GM12878 (cell line): ENCODE measurements around the gene SKIDA1. TPM values are rescaled to one million over a fixed set of nuclear protein-coding genes. Genes with fewer than 3 reads are reported as not detected.
A peak's percentile ranks its signal among the peaks of the same experiment; 100 is the strongest.

Experiments
- ETV6 ChIP-seq, 2 experiments: fragments of 450-650 bp in 1 of 2; IDR thresholded peaks in 1 of 2; conservative IDR thresholded peaks in 1 of 2; 2 replicates each; pipeline ENCODE4 v1.6.1; 2014; ENCODE audit warnings: antibody characterized with exemption in 1 of 2, borderline replicate concordance in 1 of 2, low read depth in 1 of 2, mild to moderate bottlenecking in 1 of 2, moderate library complexity in 1 of 2
- IKZF1 ChIP-seq: fragments of 450-650 bp; conservative IDR thresholded peaks from 2 replicates; pipeline ENCODE4 v1.6.1; 2017; ENCODE audit warnings: antibody characterized with exemption, mild to moderate bottlenecking
- JUNB ChIP-seq: IDR thresholded peaks from 2 replicates; pipeline ENCODE4 v1.6.1; 2016; ENCODE audit warnings: antibody characterized with exemption, mild to moderate bottlenecking
- MEF2A ChIP-seq: IDR thresholded peaks from 2 replicates; pipeline ENCODE4 v1.6.1; 2011; ENCODE audit warnings: low read depth, mild to moderate bottlenecking, low read length, moderate library complexity; ENCODE audit not compliant: insufficient read depth
- NR2C2 ChIP-seq: IDR thresholded peaks from 2 replicates; pipeline ENCODE4 v1.6.1; 2011; ENCODE audit warnings: borderline replicate concordance, low read depth; ENCODE audit not compliant: control insufficient read depth, insufficient read length
- POLR2AphosphoS2 ChIP-seq: IDR thresholded peaks from 2 replicates; pipeline ENCODE4 v1.6.1; 2011; ENCODE audit warnings: low read depth, mild to moderate bottlenecking, low read length, improper control_type of control experiment, moderate library complexity
- RELA ChIP-seq: fragments of 450-650 bp; IDR thresholded peaks from 2 replicates; pipeline ENCODE4 v1.8.0; 2014; ENCODE audit warnings: borderline replicate concordance; ENCODE audit not compliant: partially characterized antibody
- RFX5 ChIP-seq: IDR thresholded peaks from 2 replicates; pipeline ENCODE4 v1.6.1; 2011; ENCODE audit warnings: low read depth, low read length, improper control_type of control experiment
- RUNX3 ChIP-seq: IDR thresholded peaks from 2 replicates; pipeline ENCODE4 v1.6.1; 2012; ENCODE audit warnings: low read length, inconsistent platforms
- SMARCA5 ChIP-seq: fragments of 450-650 bp; IDR thresholded peaks from 2 replicates; pipeline ENCODE4 v1.6.1; 2017; ENCODE audit warnings: mild to moderate bottlenecking
- TCF7 ChIP-seq: IDR thresholded peaks from 2 replicates; pipeline ENCODE4 v1.6.1; 2014; ENCODE audit warnings: antibody characterized with exemption, borderline replicate concordance
- ZNF217 ChIP-seq: fragments of 450-650 bp; IDR thresholded peaks from 2 replicates; pipeline ENCODE4 v1.6.1; 2017; ENCODE audit warnings: antibody characterized with exemption, mild to moderate bottlenecking
- ZNF384 ChIP-seq: IDR thresholded peaks from 2 replicates; pipeline ENCODE4 v1.6.1; 2012; ENCODE audit warnings: low read depth, mild to moderate bottlenecking, low read length, improper control_type of control experiment, borderline replicate concordance
- ZNF592 ChIP-seq: fragments of 450-650 bp; IDR thresholded peaks from 2 replicates; pipeline ENCODE4 v1.6.1; 2017; ENCODE audit warnings: mild to moderate bottlenecking, moderate library complexity
- polyA plus RNA-seq, 11 experiments: library from polyadenylated mRNA; depleted of rRNA in 4 of 11; unstranded in 6 of 11; stranded (reverse) in 5 of 11; fragments of >200 nt; fragmentation: Nextera tagmentation in 4 of 11; fragmentation: Illumina TruSeq in 1 of 11; extraction: Ambion mirVana in 4 of 11; extraction: Trizol in 1 of 11; gene quantifications; 1 replicate in 1 of 11; 2 replicates in 10 of 11; pipeline versions ENCODE4 v1.2.1 to v1.2.3, GENCODE V29; 2011 to 2016; ENCODE audit warnings: inconsistent platforms in 2 of 11, missing spikeins in 2 of 11, low read depth in 1 of 11
- total RNA-seq, 4 experiments: library from RNA; depleted of rRNA in 3 of 4; stranded (reverse); fragments of >200 nt in 3 of 4; fragmentation: Illumina TruSeq in 1 of 4; extraction: Trizol in 1 of 4; gene quantifications; 2 replicates each; pipeline versions ENCODE4 v1.2.1 to v1.2.3, GENCODE V29; 2013 to 2021
- TF ChIP-seq, protein P1 (sequence below): IDR thresholded peaks from 2 replicates; pipeline ENCODE4 v1.6.1; 2012; ENCODE audit warnings: improper control_type of control experiment, low read depth, low read length; ENCODE audit not compliant: insufficient replicate concordance
- TF ChIP-seq, protein P2 (sequence below): fragments of 450-650 bp; formaldehyde crosslinking; IDR thresholded peaks from 2 replicates; pipeline ENCODE4 v1.4.0; 2020; ENCODE audit warnings: mild to moderate bottlenecking, moderate library complexity

Gene SKIDA1
- total and polyA plus RNA-seq, 10 of the 15 experiments (the other 5 are each of a cell fraction or from before 2014, with no cell fraction given): 0.05 to 0.90 (median 0.28) TPM

- TF ChIP-seq, protein P1, sequence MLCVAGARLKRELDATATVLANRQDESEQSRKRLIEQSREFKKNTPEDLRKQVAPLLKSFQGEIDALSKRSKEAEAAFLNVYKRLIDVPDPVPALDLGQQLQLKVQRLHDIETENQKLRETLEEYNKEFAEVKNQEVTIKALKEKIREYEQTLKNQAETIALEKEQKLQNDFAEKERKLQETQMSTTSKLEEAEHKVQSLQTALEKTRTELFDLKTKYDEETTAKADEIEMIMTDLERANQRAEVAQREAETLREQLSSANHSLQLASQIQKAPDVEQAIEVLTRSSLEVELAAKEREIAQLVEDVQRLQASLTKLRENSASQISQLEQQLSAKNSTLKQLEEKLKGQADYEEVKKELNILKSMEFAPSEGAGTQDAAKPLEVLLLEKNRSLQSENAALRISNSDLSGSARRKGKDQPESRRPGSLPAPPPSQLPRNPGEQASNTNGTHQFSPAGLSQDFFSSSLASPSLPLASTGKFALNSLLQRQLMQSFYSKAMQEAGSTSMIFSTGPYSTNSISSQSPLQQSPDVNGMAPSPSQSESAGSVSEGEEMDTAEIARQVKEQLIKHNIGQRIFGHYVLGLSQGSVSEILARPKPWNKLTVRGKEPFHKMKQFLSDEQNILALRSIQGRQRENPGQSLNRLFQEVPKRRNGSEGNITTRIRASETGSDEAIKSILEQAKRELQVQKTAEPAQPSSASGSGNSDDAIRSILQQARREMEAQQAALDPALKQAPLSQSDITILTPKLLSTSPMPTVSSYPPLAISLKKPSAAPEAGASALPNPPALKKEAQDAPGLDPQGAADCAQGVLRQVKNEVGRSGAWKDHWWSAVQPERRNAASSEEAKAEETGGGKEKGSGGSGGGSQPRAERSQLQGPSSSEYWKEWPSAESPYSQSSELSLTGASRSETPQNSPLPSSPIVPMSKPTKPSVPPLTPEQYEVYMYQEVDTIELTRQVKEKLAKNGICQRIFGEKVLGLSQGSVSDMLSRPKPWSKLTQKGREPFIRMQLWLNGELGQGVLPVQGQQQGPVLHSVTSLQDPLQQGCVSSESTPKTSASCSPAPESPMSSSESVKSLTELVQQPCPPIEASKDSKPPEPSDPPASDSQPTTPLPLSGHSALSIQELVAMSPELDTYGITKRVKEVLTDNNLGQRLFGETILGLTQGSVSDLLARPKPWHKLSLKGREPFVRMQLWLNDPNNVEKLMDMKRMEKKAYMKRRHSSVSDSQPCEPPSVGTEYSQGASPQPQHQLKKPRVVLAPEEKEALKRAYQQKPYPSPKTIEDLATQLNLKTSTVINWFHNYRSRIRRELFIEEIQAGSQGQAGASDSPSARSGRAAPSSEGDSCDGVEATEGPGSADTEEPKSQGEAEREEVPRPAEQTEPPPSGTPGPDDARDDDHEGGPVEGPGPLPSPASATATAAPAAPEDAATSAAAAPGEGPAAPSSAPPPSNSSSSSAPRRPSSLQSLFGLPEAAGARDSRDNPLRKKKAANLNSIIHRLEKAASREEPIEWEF: no peak
- TF ChIP-seq IKZF1 (peak; percentile 52), SMARCA5 (peak; percentile 98), ZNF217 (peak; percentile 48; the same call in 1 of the 2 replicates), MEF2A (no peak), RUNX3 (peak; percentile 68), POLR2AphosphoS2 (no peak), NR2C2 (no peak), ETV6 (conservative IDR thresholded peaks at IDR 0.05 in 1 of 2, IDR thresholded peaks at IDR 0.05 in 1 of 2; ENCODE audit: borderline replicate concordance in 1 of 2, low read depth in 1 of 2) (no peak; a peak in 1 of 4 replicates), ZNF384 (no peak), ZNF592 (peak; percentile 84; the same call in 1 of the 2 replicates), JUNB (no peak), RELA (peak; percentile 55), RFX5 (no peak), TCF7 (no peak)
- TF ChIP-seq, protein P2, sequence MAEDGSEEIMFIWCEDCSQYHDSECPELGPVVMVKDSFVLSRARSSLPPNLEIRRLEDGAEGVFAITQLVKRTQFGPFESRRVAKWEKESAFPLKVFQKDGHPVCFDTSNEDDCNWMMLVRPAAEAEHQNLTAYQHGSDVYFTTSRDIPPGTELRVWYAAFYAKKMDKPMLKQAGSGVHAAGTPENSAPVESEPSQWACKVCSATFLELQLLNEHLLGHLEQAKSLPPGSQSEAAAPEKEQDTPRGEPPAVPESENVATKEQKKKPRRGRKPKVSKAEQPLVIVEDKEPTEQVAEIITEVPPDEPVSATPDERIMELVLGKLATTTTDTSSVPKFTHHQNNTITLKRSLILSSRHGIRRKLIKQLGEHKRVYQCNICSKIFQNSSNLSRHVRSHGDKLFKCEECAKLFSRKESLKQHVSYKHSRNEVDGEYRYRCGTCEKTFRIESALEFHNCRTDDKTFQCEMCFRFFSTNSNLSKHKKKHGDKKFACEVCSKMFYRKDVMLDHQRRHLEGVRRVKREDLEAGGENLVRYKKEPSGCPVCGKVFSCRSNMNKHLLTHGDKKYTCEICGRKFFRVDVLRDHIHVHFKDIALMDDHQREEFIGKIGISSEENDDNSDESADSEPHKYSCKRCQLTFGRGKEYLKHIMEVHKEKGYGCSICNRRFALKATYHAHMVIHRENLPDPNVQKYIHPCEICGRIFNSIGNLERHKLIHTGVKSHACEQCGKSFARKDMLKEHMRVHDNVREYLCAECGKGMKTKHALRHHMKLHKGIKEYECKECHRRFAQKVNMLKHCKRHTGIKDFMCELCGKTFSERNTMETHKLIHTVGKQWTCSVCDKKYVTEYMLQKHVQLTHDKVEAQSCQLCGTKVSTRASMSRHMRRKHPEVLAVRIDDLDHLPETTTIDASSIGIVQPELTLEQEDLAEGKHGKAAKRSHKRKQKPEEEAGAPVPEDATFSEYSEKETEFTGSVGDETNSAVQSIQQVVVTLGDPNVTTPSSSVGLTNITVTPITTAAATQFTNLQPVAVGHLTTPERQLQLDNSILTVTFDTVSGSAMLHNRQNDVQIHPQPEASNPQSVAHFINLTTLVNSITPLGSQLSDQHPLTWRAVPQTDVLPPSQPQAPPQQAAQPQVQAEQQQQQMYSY: no peak
Measured at GRCh38 chr10:21495752-21496342, 29.6 kb downstream of the SKIDA1 start (continued).
